Measurements from ENCODE around the gene APBB1IP.
"Not testable (repeated sequence)": the region's sequence is repeated elsewhere in the genome, so short reads cannot be mapped to it uniquely, and the experiment has no call there.

APBB1IP gene

DNA sequence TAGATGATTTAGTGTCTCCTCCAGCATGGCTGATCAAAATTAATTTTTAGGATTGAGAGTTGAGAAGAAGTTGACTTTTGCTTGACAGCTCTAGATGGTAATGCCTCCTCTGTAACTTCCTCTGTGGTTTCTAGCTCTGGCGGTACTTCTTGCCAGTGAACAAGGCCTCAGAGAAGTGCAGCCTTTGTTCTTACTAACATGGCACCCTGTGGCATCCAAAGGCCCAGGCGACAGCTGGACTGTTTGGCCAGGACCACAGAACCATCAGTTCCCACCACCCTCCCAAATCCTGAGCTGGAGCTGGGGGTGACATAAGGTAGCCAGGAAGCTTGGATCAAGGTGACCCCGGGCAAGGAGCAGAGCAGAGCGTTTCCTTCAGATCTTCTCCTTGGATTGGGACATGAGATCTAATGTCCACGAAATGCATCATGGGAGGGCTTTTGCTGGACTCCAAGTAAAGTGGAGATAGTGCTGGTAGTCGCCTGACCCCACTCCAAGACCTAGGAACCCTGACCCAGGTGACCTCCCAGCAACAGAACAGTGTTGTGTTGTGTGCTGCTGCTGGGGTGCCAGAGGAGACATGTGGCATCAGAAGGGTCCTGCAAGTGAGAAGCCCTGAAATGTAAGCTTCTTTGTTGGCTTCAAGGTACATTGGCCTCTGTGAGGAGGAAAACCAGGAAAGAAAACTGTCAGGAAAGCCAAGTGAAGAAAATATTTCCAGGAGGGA is 41.8 kb downstream of the APBB1IP start:
- DNase-seq = peak; percentile 53 to 56

- no peak for DNase-seq
These were observed 43.2 kb downstream of the APBB1IP start for GRCh38 chr10:26481315-26481692.

GRCh38 chr10:26481914-26482550 is 43.9 kb downstream of the APBB1IP start:
- no peak for DNase-seq

DNA sequence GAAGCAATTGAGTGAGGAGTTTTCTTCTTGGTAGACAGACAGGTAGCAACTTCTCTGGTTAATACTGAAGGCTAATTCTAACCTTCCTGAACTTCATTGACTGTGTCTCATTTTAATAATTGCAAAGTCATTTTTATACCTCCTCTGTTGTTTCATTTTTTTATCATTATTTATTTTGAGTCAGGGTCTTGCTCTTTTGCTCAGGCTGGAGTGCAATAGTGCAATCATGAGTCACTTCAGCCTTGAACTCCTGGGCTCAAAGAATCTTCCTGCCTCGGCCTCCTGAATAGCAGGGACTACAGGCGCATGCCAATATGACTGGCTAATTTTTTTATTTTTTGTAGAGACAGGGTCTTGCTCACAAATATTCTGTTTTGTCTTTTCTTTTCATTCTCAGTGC is 45.4 kb downstream of the APBB1IP start:
- no peak for DNase-seq

DNA sequence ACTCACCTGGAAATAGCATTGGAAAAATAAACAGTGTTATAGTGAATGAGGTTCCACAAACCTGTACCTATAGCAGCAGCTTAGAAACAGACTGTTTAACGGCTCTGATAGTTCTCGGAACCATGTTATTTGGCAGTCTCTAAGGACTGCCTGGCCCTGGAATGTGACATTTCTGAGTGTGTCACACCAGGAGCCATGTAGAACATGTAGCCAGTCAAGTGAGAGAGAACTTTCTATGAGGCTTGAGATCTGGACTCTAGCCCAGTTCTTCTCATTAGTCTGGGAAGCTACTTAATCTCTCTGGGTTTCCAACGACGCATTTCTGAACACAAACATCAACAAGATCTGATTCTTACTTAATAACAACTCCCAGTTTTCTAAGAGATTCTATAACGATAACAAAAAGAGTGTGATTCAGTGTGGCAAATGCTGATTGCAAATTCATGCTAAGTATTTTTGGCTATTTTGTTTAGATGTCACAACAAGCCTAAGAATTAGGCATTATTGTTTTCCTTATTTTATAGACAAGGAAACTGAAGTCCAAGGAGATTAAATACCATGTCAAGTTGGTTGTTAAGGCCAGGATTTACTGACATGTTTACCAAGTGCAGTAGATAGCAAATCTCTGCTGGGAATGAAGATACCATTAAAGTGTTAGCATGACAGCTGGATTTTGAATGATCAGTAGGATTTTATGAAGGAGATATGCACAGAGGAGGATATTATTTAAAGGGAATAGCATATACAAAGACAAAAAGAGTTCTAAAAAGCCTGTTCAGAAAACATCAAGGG is 47.2 kb downstream of the APBB1IP start:
- DNase-seq = no peak

GRCh38 chr10:26486304-26486703 is 48.2 kb downstream of the APBB1IP start:
- no peak for DNase-seq

GRCh38 chr10:26486990-26487850 is 49.1 kb downstream of the APBB1IP start:
- peak; percentile 65 to 75 for DNase-seq

DNA sequence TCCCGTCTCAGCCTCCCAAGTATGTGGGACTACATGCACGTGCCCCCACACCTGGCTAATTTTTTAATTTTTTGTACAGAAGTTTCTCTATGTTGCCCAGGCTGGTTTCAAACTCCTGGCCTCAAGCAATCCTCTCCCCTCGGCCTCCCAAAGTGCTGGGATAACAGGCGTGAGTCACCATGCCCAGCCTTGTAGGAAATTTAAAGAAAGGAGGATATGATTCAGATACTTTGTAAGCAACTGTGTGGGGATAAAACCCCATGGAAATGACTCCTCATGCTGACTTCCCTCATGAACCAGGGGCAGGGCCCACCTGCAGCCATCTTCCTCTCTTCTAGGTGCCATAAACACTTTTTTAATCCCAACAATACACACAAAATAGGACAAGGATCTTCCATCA is 50.2 kb downstream of the APBB1IP start:
- no peak for DNase-seq

- no peak for DNase-seq
These were observed 50.9 kb downstream of the APBB1IP start for GRCh38 chr10:26489081-26489480.

GRCh38 chr10:26490367-26490766 is 52.2 kb downstream of the APBB1IP start:
- not testable (repeated sequence) for DNase-seq

DNA sequence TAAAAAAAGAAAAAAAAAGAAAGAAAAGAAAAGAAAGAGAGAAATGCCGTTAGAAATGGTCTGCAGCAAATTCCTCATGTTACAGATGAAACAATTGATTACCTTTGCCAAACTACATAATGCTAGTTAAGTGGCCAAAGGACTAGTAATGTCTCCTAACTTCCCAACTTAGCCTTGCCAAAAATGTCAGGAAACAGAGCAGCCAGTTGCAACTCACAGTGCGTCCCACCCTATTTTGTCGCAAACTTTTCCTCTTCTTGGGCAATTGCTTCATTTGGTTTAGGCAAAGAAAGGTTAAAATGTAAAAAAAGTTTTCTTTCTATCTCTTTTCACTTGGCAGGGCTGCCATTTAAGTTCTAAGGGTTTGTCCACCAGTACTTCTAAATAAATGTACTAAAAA is 53.1 kb downstream of the APBB1IP start:
- DNase-seq = no peak

DNA sequence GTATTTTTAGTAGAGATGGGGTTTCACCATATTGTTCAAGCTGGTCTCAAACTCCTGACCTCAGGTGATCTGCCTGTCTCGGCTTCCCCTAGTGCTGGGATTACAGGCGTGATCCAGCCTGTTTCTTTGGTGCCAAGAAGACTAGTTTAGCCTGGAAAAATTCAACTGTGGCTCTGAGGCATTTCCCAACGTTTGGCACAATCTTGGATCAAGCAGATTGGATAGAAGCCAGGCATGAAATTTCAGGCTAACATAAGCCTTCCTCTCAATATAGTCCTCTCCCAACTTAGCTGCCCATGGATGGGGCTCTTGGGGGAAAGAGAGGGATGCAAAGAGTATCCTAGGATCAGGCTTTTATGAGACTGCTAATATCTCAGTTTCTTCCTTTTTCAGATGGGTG is 53.8 kb downstream of the APBB1IP start:
- DNase-seq = no peak

DNA sequence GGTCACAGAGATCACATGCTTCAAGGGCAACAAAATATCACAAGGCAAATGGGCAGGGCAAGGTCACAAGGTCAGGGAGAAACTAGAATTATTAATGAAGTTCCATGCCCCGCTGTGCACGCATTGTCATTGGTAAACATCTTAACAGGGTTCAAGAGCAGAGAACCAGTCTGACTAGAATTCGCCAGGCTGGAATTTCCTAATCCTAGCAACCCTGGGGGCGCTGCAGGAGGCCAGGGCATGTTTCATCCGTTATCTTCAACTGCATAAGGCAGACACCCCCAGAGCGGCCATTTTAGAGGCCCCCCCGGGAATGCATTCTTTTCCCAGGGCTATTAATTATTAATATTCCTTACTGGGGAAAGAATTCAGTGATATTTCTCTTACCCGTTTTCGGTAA is 54.6 kb downstream of the APBB1IP start:
- not testable (repeated sequence) for DNase-seq

DNA sequence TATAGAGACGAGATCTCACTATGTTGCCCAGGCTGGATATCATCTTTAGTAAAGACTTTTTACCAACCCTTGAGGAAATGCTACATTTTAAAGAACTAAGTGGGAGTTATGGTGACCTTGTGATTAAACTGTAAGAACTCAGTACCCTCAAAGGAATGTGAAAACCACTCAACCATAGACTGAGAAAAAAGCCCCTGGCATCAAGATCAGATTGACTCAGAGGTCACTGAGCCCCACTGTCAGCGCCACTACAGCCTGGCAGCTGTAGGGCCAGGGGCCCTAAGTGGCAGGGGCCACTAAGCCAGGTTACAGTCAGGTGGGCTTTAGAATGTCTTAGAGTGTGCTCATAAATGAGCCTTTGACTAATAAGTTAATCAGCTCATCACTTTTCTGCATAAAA is 55.9 kb downstream of the APBB1IP start:
- DNase-seq = no peak

DNA sequence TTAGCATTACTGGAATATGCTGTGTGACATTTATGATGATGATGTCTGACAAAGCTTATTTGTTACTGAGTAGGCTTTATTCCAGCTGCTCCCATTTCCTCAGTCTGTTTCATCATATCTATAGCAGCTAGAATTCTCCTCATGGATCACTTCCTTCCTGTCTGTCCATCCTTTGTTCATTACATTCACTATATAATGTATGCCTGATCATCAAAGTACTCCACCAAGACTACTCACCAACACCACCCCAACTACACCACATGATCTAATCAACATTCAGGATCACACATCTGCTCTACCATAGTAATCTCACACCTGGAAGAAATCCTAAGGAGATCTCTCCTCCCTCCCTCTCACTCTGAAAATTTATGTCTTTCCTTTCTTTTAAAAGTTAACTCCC is 61.3 kb downstream of the APBB1IP start:
- no peak for DNase-seq

- DNase-seq = no peak
These were observed 64.8 kb downstream of the APBB1IP start for GRCh38 chr10:26502986-26503385.

DNA sequence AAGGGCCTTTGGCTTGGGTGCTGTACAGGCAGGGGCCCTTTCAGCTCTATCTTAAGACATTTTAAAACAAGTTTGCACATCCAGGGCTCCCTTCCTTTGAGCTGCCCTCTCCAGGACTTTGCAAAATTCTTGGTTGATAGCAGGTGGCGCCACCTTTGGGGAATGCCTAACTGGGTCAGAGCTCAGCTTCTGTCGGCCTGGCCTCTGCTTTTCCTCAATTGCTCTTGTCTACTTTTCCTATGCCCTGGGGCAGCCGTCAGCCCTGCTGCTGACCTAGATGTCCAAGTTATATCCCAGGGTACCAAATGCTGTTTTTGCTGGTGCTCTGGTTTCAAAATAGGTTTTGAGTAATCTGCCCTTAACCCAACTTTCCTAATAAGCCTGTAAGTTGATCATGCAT is 65.8 kb downstream of the APBB1IP start:
- DNase-seq = peak in 1 of 2 experiments; percentile 28

DNA sequence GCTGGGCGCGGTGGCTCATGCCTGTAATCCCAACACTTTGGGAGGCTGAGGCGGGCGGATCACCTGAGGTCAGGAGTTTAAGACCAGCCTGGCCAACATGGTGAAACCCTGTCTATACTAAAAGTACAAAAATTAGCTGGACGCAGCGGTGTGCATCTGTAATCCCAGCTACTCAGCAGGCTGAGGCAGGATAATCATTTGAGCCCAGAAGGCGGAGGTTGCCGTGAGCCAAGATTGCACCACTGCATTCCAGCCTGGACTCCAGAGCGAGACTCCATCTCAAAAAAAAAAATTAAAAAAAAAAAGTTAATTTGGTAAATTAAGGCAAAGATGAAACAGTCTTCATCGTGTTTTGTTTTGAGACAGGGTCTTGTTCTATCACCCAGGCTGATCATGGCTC is 66.3 kb downstream of the APBB1IP start:
- not testable (repeated sequence) for DNase-seq

DNA sequence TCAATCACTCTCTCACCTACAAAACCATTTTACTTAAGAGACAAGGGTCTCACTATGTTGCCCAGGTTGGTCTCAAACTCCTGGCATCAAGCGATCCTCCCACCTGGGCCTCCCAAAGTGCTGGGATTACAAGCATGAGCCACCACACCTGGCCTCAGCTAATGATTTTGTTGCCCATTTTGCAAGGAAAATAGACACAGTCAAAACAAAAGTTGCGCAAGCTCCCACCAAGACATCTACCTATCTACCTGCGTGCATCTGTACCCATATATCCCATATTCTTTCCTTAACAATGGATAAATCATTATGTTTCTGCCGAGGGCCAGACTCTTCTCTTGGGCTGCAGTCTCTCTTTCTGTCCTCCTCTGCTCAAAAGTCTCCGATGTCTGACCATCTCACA is 67.3 kb downstream of the APBB1IP start:
- DNase-seq = no peak

DNA sequence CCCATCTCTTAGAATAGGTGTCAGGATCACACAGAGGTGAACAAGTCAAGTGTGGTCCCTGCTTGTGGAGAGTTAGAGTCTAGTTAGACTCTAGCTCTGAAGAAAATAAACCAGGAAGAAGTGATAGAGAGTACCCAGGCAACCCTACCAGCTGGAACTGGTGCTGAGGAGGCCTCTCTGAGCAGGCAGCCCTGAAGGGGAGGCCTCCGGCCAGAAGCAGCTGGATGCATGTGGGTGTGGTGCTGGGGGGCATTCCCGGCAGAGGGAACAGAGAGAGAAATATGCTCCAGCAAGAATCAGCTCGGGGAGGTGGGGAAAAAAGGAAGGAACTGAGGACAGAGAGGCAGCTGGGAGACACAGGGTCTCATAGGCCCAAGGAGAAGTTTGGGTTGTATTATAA is 68.6 kb downstream of the APBB1IP start:
- no peak for DNase-seq

- no peak for DNase-seq
These were observed 69.3 kb downstream of the APBB1IP start for GRCh38 chr10:26507441-26507840.

DNA sequence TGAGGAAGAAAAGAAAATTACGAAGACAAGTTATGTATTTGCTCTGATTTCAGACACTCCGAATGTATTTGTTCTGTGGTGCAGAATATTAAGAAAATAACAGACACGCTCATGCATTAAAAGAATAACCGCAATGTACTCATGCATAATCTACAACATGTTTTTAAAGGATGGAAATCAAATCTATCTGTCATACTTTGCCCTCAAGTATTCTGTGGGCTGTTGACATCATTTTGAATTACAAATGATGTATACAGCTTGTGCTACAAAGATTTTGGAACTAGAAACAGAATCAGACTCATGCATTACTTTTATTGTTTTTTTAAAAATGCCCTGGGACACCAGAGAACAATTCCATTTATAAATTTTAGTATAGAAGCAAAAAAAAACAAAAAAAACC is 69.9 kb downstream of the APBB1IP start:
- no peak for DNase-seq

DNA sequence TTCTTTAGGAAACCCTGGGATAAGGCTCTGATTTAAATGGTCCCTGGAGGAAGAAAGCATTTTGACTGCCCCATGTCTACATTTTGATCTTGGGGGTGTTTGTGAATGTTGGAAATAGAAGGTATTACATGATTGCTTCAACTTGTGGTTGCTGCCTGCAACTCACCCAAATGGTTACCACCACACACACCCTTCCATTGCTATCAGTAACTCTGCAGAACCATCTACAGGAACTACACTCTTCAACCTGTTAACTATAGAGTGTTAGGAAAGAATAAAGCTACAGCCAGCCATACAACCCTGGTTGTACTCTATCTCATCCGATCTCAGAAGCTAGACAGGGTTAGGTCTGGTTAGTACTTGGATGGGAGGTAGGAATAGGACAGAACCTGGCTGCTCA is 71.2 kb downstream of the APBB1IP start:
- DNase-seq = no peak
